Loucy (cell line): ENCODE results near the gene MAD1L1.
A peak's percentile ranks its signal among the peaks of the same experiment; 100 is the strongest.

ENCODE experiments used
- CTCF ChIP-seq: fragments of 200-600 bp; sonication (generic); conservative IDR thresholded peaks from 2 replicates; pipeline ENCODE4 v1.5.1; 2014; ENCODE audit warnings: mild to moderate bottlenecking, antibody characterized with exemption, low read length
- EZH2phosphoT487 ChIP-seq: fragments of 200-600 bp; IDR thresholded peaks from 2 replicates; pipeline ENCODE4 v1.6.1; 2018; ENCODE audit warnings: antibody characterized with exemption, mild to moderate bottlenecking, moderate library complexity, borderline replicate concordance

- TF ChIP-seq CTCF = 0 out of 2 replicates have a peak, but pooled peaks have one; percentile 8
- no peak for TF ChIP-seq EZH2phosphoT487
These were observed 312.5 kb downstream of the MAD1L1 start for GRCh38 chr7:1920266-1920681.
